Upper lobe of left lung (tissue), 6 donors: Measurements from ENCODE around the gene FHIT. TPM values are rescaled to one million over a fixed set of nuclear protein-coding genes. Genes with fewer than 3 reads are reported as not detected.

Experiments used
- ATAC-seq, 2 donors: fragments of 200-7000 bp; cut with Tn5 transposase; one replicate each; pipeline ENCODE4 v1.9.1; 2022; ENCODE audit warnings: mild to moderate bottlenecking in 2 of 2, moderate library complexity in 2 of 2; ENCODE audit not compliant: low FRiP score in 2 of 2
- DNase-seq, 2 donors: peaks; one replicate each; pipeline ENCODE4 v3.0.0-alpha.2; 2019 to 2020
- H3K27ac ChIP-seq, 4 donors: fragments of 200-600 bp; sonication (generic); one replicate each; pipeline ENCODE4 v1.5.1; 2016 to 2019
- H3K27me3 ChIP-seq, 4 donors: fragments of 200-600 bp; sonication (generic); one replicate each; pipeline ENCODE4 v1.5.1; 2017 to 2019
- H3K36me3 ChIP-seq, 4 donors: fragments of 200-600 bp; sonication (generic); one replicate each; pipeline ENCODE4 v1.5.1; 2016 to 2019
- H3K4me1 ChIP-seq, 4 donors: fragments of 200-600 bp; sonication (generic); one replicate each; pipeline ENCODE4 v1.5.1; 2018 to 2019
- H3K4me3 ChIP-seq, 4 donors: fragments of 200-600 bp; sonication (generic); one replicate each; pipeline ENCODE4 v1.5.1; 2017 to 2019; ENCODE audit warnings: mild to moderate bottlenecking in 2 of 4, moderate library complexity in 1 of 4
- H3K9me3 ChIP-seq, 4 donors: fragments of 200-600 bp; sonication (generic); one replicate each; pipeline ENCODE4 v1.5.1; 2018 to 2019
- CTCF ChIP-seq, 6 experiments: fragments of 450-650 bp in 4 of 6; fragments of 200-600 bp in 2 of 6; sonication (generic) in 2 of 6; IDR thresholded peaks; one replicate each; pipeline ENCODE4 v1.5.1; 2016 to 2019; ENCODE audit warnings: antibody characterized with exemption in 6 of 6
- EP300 ChIP-seq, 4 donors: sonication (generic); formaldehyde crosslinking; IDR thresholded peaks; one replicate each; pipeline ENCODE4 v1.5.1; 2017; ENCODE audit warnings: antibody characterized with exemption in 4 of 4, control low read depth in 2 of 4
- POLR2A ChIP-seq, 4 donors: fragments of 450-650 bp; IDR thresholded peaks; one replicate each; pipeline ENCODE4 v1.5.1; 2016 to 2017; ENCODE audit warnings: antibody characterized with exemption in 4 of 4, mild to moderate bottlenecking in 2 of 4
- POLR2AphosphoS5 ChIP-seq, 2 donors: sonication (generic); formaldehyde crosslinking; IDR thresholded peaks; one replicate each; pipeline ENCODE4 v1.5.1; 2017; ENCODE audit warnings: antibody characterized with exemption in 2 of 2
- WGBS, 2 donors: methylation state at CpG; one replicate each; pipeline ENCODE4 v1.1.5; 2017 to 2018; 5-methylcytosine and 5-hydroxymethylcytosine counted together
- total RNA-seq, 6 donors: library from RNA; depleted of rRNA in 4 of 6; stranded (reverse); fragments of >200 nt in 4 of 6; gene quantifications; one replicate each; pipeline versions ENCODE4 v1.1.0 to v1.2.1, GENCODE V29; 2016 to 2021
- donor health status: DM: no; HTN: no; CAD: no; lungs with moderate emphysema.
- donor health status: DM: no; HTN: yes; CAD: no; lungs with severe emphysema.

FHIT gene
- total RNA-seq, 6 donors from 2014 or later, result 6.8 to 56.6 (median 11.1) TPM

- H3K9me3 ChIP-seq, result no peaks in the 10 kb centered on the region
- no peak for ATAC-seq
- no peak overlapping the region for H3K4me3 ChIP-seq
- no peak overlapping the region for H3K27ac ChIP-seq
- TF ChIP-seq POLR2AphosphoS5 (IDR thresholded peaks at IDR 0.05), result no peak
- TF ChIP-seq CTCF (IDR thresholded peaks at IDR 0.05), result no peak
- no peak for TF ChIP-seq POLR2A (IDR thresholded peaks at IDR 0.05)
- TF ChIP-seq EP300 (IDR thresholded peaks at IDR 0.05), result no peak
- no peaks in the 10 kb centered on the region for H3K36me3 ChIP-seq
- WGBS, 2 donors, result 73 to 76% methylated on average over 6 of the region's 6 CpGs
- H3K27me3 ChIP-seq, result no peaks in the 10 kb centered on the region
- no peaks in the 10 kb centered on the region for H3K4me1 ChIP-seq
- DNase-seq, result no peak
Measured at GRCh38 chr3:60176614-60177013, 1074.6 kb downstream of the FHIT start.

- H3K4me3 ChIP-seq, result no peak overlapping the region
- no peak for ATAC-seq
- no peaks in the 10 kb centered on the region for H3K4me1 ChIP-seq
- no peak for DNase-seq
- H3K9me3 ChIP-seq, result no peaks in the 10 kb centered on the region
- H3K27me3 ChIP-seq, result no peaks in the 10 kb centered on the region
- TF ChIP-seq POLR2AphosphoS5 (IDR thresholded peaks at IDR 0.05) (no peak), CTCF (IDR thresholded peaks at IDR 0.05) (no peak), POLR2A (IDR thresholded peaks at IDR 0.05) (no peak), EP300 (IDR thresholded peaks at IDR 0.05) (no peak)
- no peak overlapping the region for H3K27ac ChIP-seq
- no peaks in the 10 kb centered on the region for H3K36me3 ChIP-seq
- WGBS, 2 donors, result 82 to 90% methylated on average over 3 of the region's 3 CpGs
Measured at GRCh38 chr3:60175680-60176079, 1075.6 kb downstream of the FHIT start.

- no peaks in the 10 kb centered on the region for H3K27me3 ChIP-seq
- TF ChIP-seq POLR2A (IDR thresholded peaks at IDR 0.05), result no peak
- TF ChIP-seq CTCF (IDR thresholded peaks at IDR 0.05), result no peak
- TF ChIP-seq EP300 (IDR thresholded peaks at IDR 0.05), result no peak
- TF ChIP-seq POLR2AphosphoS5 (IDR thresholded peaks at IDR 0.05), result no peak
- no peaks in the 10 kb centered on the region for H3K4me1 ChIP-seq
- H3K27ac ChIP-seq, result no peak overlapping the region
- no peaks in the 10 kb centered on the region for H3K9me3 ChIP-seq
- no peak overlapping the region for H3K4me3 ChIP-seq
- H3K36me3 ChIP-seq, result no peaks in the 10 kb centered on the region
- 85 to 89% methylated on average over 5 of the region's 5 CpGs for WGBS, 2 donors
- ATAC-seq (no peak), DNase-seq (no peak)
Measured at GRCh38 chr3:60169755-60170154, 1081.5 kb downstream of the FHIT start.

GRCh38 chr3:60167186-60167585 lies 1084.1 kb downstream of the FHIT start:
- TF ChIP-seq POLR2AphosphoS5 (IDR thresholded peaks at IDR 0.05), result no peak
- no peak for TF ChIP-seq EP300 (IDR thresholded peaks at IDR 0.05)
- no peak for TF ChIP-seq CTCF (IDR thresholded peaks at IDR 0.05)
- no peak for TF ChIP-seq POLR2A (IDR thresholded peaks at IDR 0.05)
- H3K4me1 ChIP-seq, result no peaks in the 10 kb centered on the region
- DNase-seq (no peak), ATAC-seq (no peak)
- no peak overlapping the region for H3K27ac ChIP-seq
- no peaks in the 10 kb centered on the region for H3K27me3 ChIP-seq
- H3K4me3 ChIP-seq, result no peak overlapping the region
- no peaks in the 10 kb centered on the region for H3K36me3 ChIP-seq
- no peaks in the 10 kb centered on the region for H3K9me3 ChIP-seq
